NCI-H1417 (cell line): ENCODE measurements around the gene RPL22.
A peak's percentile ranks its signal among the peaks of the same experiment; 100 is the strongest.

Experiments used
- DNase-seq, 3 experiments: peaks; one replicate each; lab custom pipeline; 2025; lab: John Stamatoyannopoulos, UW

RPL22 gene

GRCh38 chr1:6199298-6200187 lies at the start of gene RPL22:
Gene RPL22, minus strand, starts transcription at chr1:6199595. Its CDS starts 22 bp downstream, at chr1:6199573.
- peak; percentile 98 to 99 (median 99) for DNase-seq

DNA sequence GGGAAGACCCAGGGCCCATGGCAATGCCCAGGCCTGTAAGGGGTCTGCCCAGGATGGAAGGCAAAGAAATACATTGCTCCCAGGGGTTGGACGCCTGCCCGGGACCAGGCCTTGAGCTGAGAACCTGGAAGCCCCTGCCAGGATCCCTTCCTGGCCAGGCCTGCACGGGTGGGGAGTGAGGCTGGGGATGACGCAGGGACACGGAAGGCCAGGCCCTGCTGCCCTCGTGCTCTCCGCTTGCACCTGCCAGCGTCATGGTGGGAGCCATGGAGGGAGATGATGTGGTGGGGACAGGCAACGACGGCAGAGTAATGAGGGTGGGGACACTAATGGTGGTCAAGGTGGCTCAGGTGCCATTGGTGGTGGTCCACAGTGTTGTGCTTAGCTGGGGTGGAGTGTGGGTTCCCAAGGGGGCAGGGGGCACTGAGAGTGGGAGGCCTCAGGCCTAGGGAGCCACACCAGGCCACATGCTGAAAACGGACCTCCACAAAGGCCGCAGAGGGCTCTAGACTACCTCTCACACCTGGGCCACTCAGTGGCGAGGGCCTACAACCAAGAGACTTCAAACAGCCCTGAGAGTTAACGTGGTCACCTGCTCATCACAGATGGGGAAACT lies 48.9 kb upstream of the RPL22 start:
- no peak for DNase-seq

DNA sequence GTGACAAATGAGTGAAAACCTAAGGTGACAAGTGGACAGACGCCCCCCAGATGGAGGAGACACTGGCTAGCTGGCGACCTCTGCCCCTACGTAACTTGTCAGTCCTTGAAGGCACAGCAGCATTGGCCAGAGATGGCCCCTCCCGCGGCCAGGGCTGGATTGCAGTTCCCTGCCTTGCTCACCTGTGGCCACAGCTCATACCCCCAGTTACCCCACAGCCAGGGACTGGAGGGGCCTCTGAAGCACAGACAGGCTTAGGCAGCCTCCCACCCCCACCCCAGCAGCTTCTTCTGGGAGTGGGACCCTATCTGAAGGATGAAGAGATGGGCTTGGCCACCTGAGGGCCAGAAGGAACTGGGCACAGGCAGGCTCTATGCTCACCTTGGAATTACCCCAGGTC lies 48.3 kb upstream of the RPL22 start:
- DNase-seq, result no peak

- DNase-seq, result peak; percentile 72 to 85 (median 75)
These were observed 47.4 kb upstream of the RPL22 start for GRCh38 chr1:6246497-6247467.

DNA sequence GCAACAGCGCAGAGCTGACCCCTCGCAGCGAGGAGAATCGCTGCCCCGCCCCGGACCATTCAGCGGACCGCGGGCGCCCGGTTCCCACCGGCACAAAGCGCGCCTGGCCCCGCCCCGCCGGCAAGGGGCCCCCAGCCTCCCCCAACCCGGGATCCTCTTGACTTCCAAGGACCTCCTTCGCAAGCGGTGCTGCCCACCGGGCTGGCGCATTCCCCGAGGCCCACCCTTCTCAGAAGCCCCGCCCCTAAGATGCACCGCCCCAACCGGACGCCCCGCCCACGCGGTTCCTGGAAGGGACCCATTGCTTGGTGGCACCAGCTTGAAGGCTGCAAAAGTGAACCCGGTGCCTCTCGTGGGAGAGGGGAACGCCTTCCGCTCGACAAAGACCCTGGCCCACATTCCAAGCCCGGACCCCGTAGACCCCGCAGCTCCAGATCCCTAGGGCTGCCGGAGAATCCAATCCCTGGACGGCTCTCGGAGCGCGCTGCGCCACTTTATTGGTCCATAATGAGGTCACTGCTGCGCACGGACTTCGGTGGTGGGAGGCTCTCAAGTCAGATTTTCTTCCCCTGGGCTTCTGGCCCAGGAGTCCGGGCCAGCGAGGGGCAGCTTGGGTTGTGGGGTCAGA lies 46.6 kb upstream of the RPL22 start:
- peak; percentile 78 to 89 (median 83) for DNase-seq

- DNase-seq, result peak; percentile 77 to 89 (median 87)
These were observed 45.9 kb upstream of the RPL22 start for GRCh38 chr1:6245086-6245868.

- DNase-seq, result peak in 1 of 3 experiments; percentile 67
These were observed 45.1 kb upstream of the RPL22 start for GRCh38 chr1:6244401-6245049.

GRCh38 chr1:6243993-6244392 lies 44.6 kb upstream of the RPL22 start, which contains the start of gene HES3:
Gene HES3, plus strand, starts transcription at chr1:6244179. Its CDS starts 187 bp downstream, at chr1:6244366.
- no peak for DNase-seq

DNA sequence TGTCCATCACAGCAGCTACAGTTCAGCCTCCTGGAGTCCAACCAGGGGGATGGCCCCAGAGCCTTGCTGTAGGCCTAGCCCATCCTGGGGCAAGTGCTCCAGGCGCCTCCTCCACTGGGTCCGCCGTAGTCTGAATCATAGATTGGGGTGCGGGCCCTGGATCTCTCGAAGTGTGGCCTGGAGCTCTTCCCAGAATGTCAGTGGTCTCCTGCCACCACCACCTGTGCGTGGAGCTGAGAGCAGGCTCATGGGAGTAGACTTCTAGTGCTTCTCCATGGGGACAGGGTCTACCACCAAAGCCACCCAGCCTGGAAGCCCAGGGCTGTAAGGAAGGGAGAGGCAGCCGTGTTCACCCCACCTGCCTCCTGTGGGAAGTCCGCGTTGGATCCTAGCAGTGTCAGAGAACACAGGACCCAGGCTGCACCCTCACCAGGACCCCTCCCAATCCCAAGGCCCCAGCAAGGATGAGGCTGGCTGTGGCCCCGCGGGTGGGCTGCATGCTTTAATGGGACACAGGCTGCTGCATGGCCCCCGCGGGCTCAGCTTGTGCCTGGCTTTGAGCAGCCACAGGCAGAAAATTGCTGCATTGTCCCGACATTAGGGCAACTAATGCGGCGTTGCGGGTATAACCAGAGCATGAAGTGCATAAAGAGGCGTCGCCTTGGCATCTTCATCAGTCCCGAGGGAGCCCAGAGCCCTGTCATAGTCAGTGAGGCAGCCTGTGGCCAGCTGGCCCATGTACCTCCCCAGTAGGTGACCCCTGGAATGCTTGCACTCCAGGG lies 43.8 kb upstream of the RPL22 start:
- DNase-seq, result no peak

GRCh38 chr1:6241887-6242740 lies 42.7 kb upstream of the RPL22 start:
- peak in 2 of 3 experiments; percentile 15 to 22 for DNase-seq

- no peak for DNase-seq
These were observed 41.9 kb upstream of the RPL22 start for GRCh38 chr1:6241107-6241886.

DNA sequence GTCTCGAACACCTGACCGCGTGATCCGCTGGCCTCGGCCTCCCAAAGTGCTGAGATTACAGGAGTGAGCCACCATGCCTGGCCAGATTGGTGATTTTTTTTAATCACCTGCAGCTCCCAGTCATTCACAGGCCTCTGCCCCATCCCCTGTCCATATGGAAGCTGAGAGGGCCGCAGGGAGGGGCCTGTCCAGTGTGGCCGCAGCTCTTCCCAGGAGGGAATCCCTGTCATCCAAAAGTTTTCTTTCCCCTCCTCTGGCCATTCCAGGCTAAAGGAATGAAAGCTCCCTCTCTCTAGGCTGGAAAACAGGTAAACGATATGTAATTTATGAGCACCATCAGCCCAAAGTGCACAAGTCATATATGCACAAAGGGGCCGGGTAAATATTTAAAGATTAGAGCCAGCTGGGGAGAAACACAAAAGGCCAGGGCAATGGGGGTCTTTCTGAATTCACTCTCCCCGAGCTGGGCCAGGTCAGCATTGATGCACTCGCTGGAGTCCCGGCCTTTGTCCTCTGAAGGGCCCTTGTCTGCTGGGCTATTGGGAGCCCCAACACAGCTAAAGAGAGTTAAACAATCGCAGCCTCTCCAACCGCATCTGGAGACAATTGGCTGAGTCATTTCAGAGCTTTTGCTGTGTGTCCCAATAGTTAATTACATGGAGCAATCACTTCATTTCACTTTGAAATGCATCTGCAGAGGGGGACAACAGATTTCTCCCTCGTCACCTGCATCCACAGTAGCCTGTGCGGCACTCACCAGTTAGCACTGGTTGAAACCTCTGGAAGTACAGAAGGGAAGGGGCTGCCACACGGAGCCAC lies 40.8 kb upstream of the RPL22 start:
- peak; percentile 60 to 93 (median 79) for DNase-seq

- DNase-seq, result no peak
These were observed 39.9 kb upstream of the RPL22 start for GRCh38 chr1:6239213-6239752.

DNA sequence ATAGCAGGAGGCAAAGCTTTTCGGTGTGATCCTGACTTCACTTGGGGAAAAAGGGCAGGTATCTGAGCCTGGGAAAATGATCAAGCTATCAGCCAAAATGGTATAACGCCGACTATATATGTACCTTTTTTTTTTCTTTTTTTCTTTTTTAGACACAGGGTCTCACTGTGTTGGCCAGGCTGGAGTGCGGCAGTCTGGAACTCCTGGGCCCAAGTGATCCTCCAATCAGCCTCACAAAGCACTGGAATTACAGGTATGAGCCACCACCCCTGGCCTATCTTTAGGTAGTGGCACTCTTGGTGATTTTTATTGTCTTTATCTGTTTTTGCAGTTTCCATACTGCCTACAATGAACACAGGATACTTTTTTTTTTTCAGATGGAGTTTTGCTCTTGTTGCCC lies 37.7 kb upstream of the RPL22 start:
- DNase-seq, result no peak

DNA sequence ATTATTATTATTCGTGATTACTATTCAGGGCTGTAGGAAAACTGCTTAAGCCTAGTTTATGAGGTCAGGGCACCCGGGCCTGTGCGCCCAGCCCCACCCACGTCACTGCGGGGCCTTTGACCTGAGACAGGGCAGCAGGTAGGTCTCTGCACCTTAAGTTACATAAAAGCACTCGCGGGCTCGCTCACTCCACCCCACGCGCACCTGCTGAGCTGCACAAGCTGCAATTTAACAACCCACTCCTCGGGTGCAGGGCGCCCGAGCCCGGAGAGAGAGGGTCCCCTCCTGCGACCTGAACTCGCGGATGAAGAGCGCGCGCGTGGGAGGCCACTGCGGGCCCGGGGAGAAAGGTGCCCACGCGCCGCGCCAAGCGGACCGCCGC lies 35.9 kb upstream of the RPL22 start:
- DNase-seq, result peak in 1 of 3 experiments; percentile 58

DNA sequence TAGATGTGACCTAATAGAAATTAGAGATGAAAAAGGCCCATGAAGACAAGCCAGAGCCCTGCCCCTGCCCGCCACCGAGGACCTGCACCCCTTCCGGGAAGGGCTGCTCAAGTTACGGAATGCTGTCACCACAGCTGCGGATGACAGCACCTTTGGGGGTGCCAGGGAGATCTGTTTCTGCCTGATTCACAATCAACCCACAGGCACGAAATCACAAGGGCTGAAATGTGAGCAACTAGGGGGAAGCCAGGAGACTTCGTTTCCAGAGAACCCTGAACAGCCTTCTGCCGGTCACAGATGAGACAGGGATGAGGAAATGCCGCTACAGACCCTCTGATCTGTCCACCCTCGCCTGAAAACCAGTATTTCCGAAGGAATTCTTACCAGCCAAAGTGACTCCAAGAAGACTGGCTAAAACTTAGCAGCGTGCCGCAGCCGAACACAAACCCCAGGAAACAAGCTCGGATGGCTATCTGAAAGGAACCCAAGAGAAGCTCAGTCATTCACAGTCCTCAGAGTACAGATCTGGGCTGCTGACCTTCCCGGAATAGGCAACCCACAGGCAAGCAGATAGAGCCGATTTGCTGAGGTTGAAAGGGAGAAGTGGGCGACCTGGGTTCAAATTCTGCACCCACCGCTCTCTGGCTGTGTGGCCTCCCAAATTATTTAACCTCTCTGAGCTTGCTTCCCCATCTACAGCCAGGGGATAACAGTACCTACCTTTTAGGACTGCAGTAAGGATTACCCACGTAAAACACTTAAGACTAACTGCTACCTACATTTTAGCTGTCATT lies 35.3 kb upstream of the RPL22 start:
- DNase-seq, result no peak
